Activated CD8-positive, alpha-beta memory T cell treated with anti-CD3 and anti-CD28 coated beads, Interleukin-2, amount 50 U/mL, for 24 hours (primary cell): ENCODE results near the gene PRICKLE1.

Experiments
- DNase-seq: peaks from one replicate; pipeline ENCODE4 v3.0.0-alpha.2; 2020; ENCODE audit errors: extremely low read depth

Gene PRICKLE1

DNA sequence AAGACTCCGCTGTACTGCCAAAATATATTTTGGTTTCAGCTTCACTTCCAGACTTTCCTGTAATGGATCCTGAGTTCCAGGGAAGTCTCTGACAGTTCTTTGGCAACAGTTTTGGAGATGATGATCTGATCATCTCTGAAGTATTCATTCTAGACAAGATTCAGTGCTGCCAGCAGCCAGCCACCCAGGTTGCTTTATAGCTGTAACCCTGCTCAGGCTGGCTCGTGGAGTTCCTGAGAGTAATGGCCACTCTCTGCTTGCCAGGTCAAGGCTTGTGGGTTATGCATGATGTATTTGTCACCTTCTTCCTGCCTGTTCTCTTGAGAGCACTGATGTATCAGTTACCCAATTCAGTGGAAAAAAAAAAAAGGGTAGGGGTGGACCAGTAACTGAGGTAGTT, 139.3 kb downstream of the PRICKLE1 start:
- no peak for DNase-seq

DNA sequence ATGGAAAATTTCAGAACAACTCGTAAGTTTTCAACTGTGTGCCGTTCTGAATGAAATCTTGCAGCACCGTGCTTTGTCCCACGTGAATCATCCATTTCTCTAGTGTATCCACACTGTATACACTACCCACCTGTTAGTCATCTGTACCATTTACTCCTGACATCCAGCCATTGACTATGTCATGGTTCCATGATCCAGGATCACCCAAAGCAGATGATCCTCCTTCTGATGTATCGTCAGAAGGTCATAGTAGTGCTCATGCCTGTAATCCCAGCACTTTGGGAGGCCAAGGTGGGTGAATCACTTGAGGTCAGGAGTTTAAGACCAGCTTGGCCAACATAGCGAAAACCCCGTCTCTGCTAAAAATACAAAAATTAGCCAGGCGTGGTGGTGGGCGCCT, 140.7 kb downstream of the PRICKLE1 start:
- DNase-seq, result no peak

DNA sequence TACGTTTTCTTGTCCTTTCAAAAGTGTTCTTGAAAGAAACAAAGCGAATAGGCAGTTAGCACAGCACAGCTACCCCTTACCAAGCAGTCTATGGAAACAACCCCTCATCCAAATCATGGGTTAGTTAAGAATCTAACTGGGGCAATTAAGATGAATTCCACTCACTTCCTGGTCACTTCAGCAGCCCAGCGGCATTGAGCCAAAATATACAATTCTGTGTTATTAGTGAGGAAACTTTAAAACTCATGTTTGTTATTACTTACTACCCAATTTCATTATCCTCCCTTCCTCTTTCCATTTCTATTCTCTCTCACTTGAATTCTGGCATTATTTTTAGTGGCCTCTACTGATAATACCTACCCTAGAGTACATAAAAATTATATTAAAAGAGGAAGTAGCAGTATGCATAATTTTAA, 142.2 kb downstream of the PRICKLE1 start:
- DNase-seq, result no peak

DNA sequence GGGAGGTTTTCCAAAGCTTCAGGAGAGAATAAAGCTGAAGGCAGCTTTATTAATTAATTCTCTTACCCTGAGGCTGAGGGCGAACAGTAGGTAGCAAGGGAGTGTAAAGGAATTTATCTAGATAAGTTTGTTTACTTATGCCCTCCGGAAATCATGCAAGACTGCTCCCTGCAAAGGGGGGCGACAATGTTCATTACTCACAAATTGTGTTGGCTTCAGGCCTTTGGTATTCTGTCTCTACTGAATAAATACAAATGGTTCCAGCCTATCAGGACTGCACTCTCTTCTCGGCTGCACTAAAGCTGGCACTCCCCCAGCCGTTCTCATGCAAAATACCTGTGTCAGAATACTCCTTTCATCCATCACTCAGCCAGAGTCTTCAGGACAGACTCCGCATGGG, 142.8 kb downstream of the PRICKLE1 start:
- DNase-seq, result no peak

DNA sequence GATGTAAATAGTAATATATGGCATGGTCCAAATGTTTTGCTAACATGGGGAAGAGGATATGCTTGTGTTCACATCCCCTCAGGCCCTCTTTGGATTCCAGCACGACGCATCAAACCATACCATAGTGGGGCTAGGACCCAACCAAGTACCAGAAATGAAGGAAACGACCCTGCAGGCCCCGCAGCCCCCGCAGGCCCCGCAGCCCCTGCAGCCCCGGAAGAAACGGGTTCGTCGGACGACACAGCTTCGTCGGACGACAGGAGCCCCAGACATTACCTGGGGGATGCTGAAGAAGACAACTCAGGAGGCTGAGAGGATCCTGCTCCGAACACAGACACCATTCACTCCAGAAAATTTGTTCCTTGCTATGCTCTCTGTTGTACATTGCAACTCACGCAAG, 143.7 kb downstream of the PRICKLE1 start:
- no peak for DNase-seq

DNA sequence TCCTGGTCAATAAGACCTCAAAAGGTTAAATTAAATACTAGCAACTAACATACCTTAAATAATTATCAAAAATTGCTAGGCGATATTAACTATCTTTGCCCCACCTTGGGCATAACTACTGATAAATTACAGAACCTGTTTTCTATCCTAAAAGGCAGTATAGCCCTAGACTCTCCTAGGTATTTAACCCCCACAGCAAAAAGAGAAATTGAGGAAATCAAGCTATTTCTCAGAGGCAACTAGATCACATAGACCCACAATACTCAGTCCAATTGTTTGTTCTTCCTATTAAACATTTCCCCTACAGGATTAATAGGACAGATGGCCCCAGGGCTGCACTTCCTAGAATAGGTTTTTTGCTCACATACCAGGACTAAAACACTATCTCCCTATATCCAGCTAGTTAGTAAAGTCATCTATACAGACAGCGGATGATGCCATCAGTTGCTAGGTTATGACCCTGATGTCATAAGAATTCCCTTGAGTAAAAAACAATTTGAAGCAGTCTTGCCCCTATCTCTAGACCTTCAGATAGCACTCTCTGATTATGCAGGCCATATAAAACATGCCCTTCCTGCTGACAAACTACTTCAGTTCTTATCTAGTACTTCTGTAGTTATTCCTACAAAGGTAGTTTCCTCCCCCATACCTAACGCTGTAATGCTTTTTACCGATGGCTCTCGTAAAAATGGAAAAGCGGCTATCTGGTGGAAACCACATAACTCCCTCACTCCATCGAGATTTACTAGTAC, 145.2 kb downstream of the PRICKLE1 start:
- no peak for DNase-seq

DNA sequence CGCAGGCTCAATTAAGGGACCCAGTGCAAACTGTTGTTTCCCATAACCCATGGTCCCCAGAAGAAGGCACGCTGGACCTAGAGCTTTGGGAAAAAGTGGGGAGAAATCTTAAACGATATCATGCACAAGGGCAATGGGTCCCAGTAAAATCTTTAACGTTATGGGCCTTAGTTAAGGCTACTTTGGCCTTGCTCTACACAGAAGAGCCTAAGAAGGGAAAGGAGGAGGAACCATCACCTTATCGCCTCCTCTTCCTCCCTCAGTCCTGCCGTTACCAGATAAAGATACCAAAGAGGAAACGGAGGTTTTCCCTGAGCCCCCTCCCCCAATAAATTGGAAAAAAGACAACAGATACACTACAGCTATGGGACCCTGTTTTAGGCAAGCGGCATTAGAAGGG, 146.7 kb downstream of the PRICKLE1 start:
- no peak for DNase-seq

DNA sequence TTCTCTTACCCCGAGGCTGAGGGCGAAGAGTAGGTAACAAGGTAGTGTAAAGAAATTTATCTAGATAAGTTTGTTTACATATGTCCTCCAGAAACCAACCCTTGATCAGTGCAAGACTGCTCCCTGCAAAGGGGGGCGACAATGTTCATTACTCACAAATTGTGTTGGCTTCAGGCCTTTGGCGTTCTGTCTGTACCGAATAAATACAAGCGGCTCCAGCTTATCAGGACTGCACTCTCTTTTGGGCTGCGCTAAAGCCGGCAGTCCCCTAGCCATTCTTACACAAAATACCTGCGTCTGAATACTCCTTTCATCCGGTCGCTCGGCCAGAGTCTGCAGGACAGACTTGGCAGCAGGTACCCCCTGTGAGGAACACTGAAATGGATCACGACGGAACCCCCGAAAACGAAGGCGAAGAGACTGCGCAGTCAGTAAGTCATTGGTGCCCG, 147.2 kb downstream of the PRICKLE1 start:
- no peak for DNase-seq

DNA sequence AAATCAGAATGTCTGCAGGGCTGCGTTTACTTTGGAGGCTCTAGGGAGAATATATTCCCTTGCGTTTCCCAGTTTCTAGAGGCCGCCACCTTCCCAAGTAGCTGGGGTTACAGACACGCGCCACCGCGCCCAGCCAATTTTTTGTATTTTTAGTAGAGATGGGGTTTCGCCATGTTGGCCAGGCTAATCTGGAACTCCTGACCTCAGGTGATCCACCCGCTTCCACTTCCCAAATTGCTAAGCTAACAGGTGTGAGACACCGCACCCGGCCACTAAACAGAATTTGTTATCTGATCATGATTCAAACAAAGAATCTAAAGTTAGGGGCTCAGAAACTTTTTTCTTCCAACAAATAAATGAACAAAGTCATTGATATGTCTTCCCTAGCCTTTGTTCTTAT, 148.9 kb downstream of the PRICKLE1 start:
- no peak for DNase-seq

DNA sequence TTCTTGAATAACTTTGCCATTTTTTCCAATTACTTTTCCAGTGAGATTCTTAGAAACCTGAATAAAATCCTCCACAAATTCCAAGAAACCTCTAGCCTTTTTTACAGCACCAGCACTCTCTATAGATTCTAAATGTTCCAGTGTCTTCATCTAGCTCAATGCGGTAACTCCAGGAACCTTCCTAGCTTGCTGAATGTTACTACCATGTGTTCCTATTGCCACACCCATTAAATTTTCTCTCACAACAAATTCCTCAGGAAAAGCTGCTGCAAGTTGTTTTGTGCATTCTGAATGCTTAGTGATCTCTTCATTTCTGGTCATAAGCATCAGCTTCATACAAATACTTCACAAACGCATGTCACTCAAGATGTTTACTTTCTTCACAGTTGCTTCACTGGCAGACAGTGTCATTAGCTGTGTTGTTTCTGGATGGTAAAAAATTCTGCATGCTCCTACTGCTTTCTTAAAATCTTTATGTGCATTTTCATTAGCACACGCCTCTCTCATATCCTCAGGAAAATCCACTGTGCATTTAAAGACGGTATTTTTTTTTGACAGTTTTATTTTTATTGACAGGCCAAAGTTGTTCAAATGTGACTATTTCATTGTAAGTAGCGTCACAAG, 156.9 kb downstream of the PRICKLE1 start:
- no peak for DNase-seq

DNA sequence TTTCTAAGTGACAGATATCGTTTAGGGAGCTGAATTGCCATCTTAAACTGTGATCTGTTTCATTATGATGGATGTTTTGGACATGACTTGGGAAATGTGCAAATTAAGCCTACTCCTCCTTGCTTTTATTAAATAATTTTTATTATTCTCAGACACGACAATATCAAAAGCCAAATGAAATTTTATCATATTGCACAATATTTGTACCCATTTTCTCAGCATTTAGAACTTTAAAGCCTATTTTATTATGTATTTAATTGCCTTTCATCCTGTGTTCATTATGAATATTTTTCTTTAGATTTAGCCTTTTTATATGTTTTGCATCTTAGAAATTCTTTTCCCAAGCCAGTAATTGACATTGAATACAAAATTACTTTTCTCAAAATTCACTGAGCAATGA, 160.7 kb downstream of the PRICKLE1 start:
- DNase-seq, result no peak

DNA sequence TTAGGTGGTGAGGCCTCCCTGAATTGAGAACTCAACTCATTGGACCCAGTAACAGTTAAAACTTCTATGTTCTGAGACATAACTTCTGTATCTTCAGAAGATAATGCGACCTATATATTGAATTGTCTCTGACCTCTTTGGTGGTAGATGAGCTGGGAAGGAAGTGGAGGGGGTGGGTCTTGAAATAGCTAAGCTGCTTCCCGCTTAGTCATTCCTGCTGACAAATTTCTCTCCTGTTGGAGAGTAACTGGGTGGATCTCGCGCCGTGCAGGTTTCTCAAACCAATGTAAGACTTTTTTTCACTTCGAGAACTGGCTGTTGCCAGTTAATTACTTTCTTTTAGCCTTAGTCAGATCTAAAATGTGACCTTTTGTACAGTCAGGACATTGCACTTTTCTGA, 162.8 kb downstream of the PRICKLE1 start:
- DNase-seq, result no peak

DNA sequence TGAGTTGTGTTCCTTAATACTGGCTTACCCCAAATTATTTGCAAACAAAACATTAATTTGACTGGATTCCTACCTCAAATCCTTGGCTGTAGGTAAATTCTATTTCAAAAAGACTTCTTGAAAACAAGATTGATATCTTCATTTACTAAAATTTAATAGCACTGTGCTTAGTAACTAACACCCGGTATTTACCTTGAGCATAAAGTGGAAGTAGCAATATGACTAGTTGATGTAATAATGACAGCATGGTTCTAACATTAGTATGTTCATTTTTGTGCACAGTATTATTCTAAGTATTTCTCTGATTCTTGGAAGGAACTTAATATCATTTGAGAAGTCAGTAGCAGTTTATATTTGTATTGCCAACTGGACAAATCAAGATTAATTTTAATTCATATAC, 166.8 kb downstream of the PRICKLE1 start:
- no peak for DNase-seq

DNA sequence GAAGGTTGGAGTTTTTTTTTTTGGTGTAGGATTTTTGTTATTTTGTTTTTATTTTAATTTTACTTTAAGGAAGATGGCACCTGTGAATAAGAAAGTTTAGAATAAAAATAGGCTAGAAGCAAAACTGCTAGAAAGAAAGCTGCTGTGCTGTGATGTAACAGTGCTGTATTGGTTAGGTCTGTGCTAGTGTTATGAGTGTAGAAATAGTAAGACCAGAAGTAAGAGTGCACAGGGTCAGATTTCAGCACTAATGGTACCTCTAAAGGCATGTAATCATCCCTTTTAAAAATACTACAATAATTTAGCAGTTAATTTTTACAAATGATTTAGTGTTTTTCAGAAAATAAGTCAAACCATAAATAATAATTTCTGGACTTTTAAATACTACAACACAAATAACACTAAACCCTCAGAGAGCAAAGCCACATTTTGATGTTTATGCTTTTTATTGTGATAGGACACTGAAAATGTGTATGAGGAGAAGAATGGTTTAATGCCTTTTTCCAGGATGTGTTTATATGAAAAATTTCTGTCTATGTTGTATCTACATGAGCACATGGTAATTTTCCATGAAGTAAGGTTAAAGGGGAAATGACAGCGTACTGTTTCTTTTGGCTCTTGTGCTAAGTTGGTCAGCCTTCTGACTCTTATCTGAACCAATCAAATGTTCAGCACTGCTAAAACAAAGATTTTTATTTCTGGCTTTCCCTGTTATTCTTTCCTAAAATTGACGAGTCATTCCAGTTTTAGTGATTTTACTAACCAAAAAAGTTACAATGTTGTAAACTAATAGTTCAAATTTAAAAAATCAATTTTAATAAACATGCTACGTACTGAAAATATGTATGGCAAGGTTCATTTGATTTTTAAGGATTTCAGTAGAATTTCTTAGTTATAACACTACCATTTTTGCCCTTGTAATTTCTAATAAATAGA, 167.4 kb downstream of the PRICKLE1 start:
- DNase-seq, result no peak

DNA sequence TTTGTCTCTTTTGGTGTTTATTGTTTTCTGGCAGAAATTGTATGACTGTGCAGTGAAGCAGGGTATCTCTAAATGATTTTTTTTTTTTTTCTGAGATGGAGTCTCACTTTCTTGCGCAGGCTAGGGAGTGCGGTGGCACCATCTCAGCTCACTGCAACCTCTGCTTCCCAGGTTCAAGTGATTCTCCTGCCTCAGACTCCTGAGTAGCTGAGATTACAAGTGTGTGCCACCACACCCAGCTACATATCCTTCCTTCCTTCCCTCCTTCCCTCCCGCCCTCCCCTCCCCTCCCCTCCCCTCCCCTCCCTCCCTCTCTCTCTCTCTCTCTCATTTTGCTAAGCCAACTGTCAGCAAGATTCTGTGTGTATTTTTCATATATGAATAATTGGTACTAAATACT, 169.2 kb downstream of the PRICKLE1 start:
- no peak for DNase-seq

DNA sequence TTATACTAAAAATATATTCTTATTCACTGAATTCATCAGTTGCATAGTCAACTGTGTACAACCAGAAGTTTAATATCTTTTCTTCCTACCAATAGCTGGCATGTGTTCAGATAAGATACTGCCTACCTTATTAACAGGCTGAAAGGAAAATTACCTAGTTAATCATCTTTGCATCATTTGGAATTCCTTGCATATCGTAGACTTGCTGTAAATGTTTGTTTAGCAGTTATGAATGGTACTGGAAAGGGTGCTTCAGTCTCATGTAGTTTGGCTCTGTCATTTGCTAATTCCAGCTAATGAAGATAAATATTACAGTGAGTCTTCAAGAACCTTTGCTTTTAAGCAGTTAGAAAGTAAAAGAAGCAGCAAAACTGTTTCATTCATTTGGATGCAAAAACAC, 179.2 kb downstream of the PRICKLE1 start:
- DNase-seq, result no peak

DNA sequence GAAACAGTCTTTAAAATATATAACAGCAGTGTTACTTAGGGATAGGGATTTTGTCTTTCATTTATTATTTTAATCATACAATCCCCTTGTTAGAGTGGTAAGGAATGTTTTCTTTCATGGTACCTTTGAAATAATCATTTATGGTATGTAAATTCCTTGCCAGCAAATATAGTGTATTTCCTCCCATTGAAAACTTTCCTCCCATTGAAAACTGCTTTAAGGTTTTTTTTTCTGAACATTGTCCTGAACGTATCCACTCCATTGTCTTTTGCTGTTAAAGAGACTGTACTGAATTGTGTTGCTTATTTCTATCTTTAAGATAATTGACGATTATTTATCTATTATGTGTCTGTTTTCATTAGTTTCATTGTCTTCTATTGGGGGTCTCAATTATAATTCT, 180.1 kb downstream of the PRICKLE1 start:
- no peak for DNase-seq

DNA sequence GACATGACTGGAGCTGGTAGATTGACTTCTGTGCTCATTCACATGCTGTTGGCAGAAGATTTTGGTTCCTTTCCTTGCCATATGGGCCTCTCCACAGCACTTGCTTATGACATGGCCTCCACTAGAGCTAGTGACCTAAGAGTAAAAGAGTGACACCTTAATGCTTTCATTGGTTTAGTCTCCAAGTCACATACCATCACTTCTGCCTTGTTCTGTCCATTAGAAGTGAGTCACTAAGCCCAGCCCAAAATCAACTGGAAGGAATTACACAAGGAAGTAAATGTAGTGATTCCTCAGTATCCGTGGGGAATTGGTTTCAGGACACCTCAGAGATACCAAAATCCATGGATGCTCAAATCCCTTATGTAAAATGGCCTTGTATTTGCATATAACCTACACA, 182.2 kb downstream of the PRICKLE1 start:
- DNase-seq, result no peak
